Mesothelial cell of epicardium (in vitro differentiated cells): ENCODE results near the gene SHISA5. TPM values are rescaled to one million over a fixed set of nuclear protein-coding genes. Genes with fewer than 3 reads are reported as not detected.
A peak's percentile ranks its signal among the peaks of the same experiment; 100 is the strongest.

Experiments used
- DNase-seq, 2 experiments: peaks; one replicate each; pipeline ENCODE4 v3.0.0; 2021; ENCODE audit warnings: low spot score in 2 of 2; ENCODE audit not compliant: unreplicated experiment in 2 of 2
- H3K27ac Mint-ChIP-seq: 2 replicates; pipeline ENCODE4 v1.8.0; 2021; ENCODE audit warnings: mixed read lengths
- H3K27me3 Mint-ChIP-seq: 2 replicates; pipeline ENCODE4 v1.8.0; 2021; ENCODE audit warnings: low read depth, mixed read lengths
- H3K36me3 Mint-ChIP-seq: 2 replicates; pipeline ENCODE4 v1.8.0; 2021; ENCODE audit warnings: mixed read lengths
- H3K4me1 Mint-ChIP-seq: 2 replicates; pipeline ENCODE4 v1.8.0; 2021; ENCODE audit warnings: mixed read lengths
- H3K4me3 Mint-ChIP-seq: 2 replicates; pipeline ENCODE4 v1.8.0; 2021; ENCODE audit warnings: mild to moderate bottlenecking, moderate library complexity, mixed read lengths
- H3K9me3 Mint-ChIP-seq: 2 replicates; pipeline ENCODE4 v1.8.0; 2021; ENCODE audit warnings: mixed read lengths
- total RNA-seq: library from RNA; stranded (reverse); gene quantifications from 3 replicates; pipeline ENCODE4 v1.2.1, GENCODE V29; 2021
- TF ChIP-seq, protein P1 (sequence below): fragments of 200-600 bp; sonication (generic); IDR thresholded peaks from one replicate; pipeline ENCODE4 v1.5.0; 2021; ENCODE audit warnings: antibody characterized with exemption; ENCODE audit not compliant: unreplicated experiment

SHISA5 gene
- total RNA-seq, 1 donor from 2014 or later, result 154 TPM

DNA sequence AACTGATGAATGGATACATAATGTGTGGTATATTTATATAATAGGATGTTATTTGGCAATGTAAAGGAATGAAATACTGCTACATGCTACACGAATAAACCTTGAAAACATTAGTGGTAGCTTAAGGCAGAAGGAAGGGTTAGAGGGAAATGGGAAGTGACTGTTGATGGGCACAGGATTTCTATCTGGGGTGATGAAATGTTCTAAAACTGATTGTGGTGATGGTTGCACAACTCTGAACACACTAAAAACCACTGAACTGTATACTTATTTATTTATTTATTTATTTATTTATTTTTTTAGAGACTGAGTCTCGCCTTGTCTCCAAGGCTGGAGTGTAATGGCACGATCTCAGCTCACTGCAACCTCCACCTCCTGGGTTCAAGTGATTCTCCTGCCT is 24.8 kb upstream of the SHISA5 start:
- H3K4me1 Mint-ChIP-seq, result no peaks in the 10 kb centered on the region
- H3K27ac Mint-ChIP-seq, result no peak overlapping the region
- no peak for DNase-seq
- no peak overlapping the region for H3K4me3 Mint-ChIP-seq
- no peaks in the 10 kb centered on the region for H3K27me3 Mint-ChIP-seq
- TF ChIP-seq, protein P1, sequence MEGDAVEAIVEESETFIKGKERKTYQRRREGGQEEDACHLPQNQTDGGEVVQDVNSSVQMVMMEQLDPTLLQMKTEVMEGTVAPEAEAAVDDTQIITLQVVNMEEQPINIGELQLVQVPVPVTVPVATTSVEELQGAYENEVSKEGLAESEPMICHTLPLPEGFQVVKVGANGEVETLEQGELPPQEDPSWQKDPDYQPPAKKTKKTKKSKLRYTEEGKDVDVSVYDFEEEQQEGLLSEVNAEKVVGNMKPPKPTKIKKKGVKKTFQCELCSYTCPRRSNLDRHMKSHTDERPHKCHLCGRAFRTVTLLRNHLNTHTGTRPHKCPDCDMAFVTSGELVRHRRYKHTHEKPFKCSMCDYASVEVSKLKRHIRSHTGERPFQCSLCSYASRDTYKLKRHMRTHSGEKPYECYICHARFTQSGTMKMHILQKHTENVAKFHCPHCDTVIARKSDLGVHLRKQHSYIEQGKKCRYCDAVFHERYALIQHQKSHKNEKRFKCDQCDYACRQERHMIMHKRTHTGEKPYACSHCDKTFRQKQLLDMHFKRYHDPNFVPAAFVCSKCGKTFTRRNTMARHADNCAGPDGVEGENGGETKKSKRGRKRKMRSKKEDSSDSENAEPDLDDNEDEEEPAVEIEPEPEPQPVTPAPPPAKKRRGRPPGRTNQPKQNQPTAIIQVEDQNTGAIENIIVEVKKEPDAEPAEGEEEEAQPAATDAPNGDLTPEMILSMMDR, result no peak
- H3K36me3 Mint-ChIP-seq, result peaks cover 32% of the 10 kb centered on the region
- H3K9me3 Mint-ChIP-seq, result no peaks in the 10 kb centered on the region

DNA sequence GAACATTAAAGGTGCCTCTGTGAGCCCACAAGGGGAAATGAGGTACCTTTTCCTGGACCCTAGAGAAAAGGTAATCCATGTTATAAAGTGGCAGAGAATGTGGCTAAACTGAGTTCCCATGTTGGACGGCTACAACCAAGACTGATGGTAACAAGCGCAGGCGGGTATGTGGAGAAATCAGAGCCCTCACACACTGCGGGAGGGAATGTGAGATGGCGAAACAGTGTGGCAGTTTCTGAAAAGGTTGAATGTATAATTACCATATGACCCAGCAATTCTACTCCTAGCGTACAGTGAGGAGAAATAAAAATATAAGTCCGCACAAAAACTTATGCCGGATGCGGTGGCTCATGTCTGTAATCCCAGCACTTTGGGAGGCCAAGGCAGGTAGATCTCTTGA is 24.1 kb upstream of the SHISA5 start:
- Mint-ChIP-seq H3K4me3 (no peak overlapping the region), H3K9me3 (no peaks in the 10 kb centered on the region), H3K27ac (no peak overlapping the region), H3K4me1 (no peaks in the 10 kb centered on the region), H3K27me3 (no peaks in the 10 kb centered on the region), H3K36me3 (peaks cover 29% of the 10 kb centered on the region)
- TF ChIP-seq, protein P1, result no peak
- DNase-seq, result no peak

DNA sequence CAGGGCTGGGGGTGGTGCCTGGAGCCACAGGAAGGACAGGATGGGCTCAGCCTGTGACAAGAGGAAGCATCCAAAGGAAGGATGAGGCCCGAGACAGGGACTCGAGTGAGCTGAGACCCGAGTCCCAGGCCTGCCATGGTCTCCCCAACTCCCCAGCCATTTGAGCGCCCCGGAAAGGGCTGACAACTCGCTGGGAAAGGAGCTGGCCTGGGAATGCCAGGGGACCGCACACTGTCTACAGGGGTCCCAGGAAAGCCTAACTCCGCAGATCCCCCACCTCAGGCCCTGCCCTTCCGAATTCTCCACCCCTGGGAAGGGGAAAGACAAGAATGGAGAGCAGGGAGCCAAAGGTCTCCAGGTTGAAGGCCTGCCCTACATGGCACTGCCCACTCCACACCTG is 21.0 kb upstream of the SHISA5 start:
- Mint-ChIP-seq H3K4me3 (no peak overlapping the region), H3K27ac (no peak overlapping the region), H3K36me3 (peaks cover 21% of the 10 kb centered on the region), H3K4me1 (no peaks in the 10 kb centered on the region), H3K27me3 (no peaks in the 10 kb centered on the region), H3K9me3 (no peaks in the 10 kb centered on the region)
- no peak for DNase-seq
- TF ChIP-seq, protein P1, result no peak

DNA sequence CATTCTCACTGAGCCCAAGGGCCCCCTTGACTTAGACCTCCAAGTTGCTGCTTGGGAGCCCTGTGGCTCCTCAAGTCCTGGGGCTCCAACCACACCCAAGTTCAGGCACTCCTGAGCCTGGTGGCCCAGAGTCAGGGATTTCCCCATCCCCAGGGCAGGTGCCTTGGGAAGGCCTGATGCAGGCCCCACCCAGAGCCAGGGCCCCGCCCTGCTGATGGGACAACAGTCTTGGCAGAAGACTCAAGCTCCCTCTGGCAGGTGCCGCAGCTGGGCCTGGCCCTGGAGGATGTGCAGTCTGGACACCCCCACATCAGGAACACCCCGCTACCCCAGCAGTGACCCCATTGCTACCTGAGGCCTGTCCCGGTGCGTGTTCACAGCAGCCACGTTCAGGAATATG is 17.7 kb upstream of the SHISA5 start:
- Mint-ChIP-seq H3K27me3 (no peaks in the 10 kb centered on the region), H3K4me1 (peaks cover 5% of the 10 kb centered on the region), H3K4me3 (no peak overlapping the region), H3K9me3 (no peaks in the 10 kb centered on the region), H3K36me3 (peaks cover 7% of the 10 kb centered on the region), H3K27ac (no peak overlapping the region)
- TF ChIP-seq, protein P1, result no peak
- no peak for DNase-seq

DNA sequence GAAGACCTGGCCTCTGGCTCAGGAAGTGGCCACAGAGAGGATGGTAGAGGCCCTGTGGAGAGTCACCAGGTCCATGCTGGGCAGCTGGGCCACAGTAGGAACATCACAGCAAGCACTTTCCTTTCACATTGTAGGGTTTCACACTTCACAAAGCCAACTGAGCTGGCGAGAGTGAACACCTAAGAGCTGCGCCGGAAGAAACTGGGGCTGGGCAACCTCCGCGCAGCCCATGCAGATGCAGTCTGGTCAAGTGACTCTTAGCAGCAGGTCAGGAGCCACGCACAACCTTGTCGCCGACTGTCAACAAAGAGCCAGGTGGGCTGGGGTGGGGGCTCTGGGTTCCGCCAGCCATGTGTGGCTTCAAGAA is 15.3 kb upstream of the SHISA5 start:
- DNase-seq, result no peak
- Mint-ChIP-seq H3K36me3 (peaks cover 3% of the 10 kb centered on the region), H3K9me3 (no peaks in the 10 kb centered on the region), H3K27me3 (no peaks in the 10 kb centered on the region), H3K27ac (no peak overlapping the region), H3K4me3 (no peak overlapping the region), H3K4me1 (peaks cover 5% of the 10 kb centered on the region)
- TF ChIP-seq, protein P1, result no peak

DNA sequence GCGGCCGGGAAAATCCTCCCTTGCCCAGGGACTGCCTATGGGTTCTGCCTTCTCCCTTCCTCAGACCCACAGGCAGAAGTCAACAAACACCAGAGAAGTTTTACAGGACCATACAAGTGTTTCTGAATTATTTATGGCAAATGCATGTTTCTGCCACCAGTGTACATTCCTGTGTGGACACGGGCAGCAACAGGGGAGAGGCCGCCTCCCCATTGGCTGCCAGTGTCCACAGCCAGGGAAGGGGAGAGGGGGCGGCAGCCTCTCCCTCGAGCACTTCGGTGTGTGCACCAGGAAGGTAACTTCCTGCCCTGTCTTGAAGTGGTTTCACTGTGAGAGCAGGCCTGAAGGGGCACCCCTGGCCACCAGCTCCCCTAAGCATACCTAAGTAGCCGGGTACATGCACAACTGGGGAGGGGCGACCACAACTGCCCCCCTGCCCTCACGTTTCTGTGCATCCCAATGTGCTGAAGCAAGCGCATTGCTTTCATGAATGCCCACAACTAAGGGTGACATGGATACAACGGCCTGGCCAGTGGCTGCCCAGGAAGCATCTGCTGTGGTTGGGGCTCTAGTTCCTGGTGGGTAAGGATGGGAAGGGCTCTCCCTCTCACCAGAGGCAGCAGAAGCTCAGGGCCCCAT is 14.8 kb upstream of the SHISA5 start:
- Mint-ChIP-seq H3K4me1 (peaks cover 5% of the 10 kb centered on the region), H3K27ac (peak overlapping the region; percentile 89), H3K9me3 (no peaks in the 10 kb centered on the region), H3K27me3 (no peaks in the 10 kb centered on the region), H3K4me3 (no peak overlapping the region), H3K36me3 (peaks cover 3% of the 10 kb centered on the region)
- DNase-seq, result no peak
- TF ChIP-seq, protein P1, result no peak
